ENCODE measurements around the gene TMX2.
"Not testable (repeated sequence)": the region's sequence is repeated elsewhere in the genome, so short reads cannot be mapped to it uniquely, and the experiment has no call there.

The TMX2 gene

GRCh38 chr11:57712256-57713150 is at the start of gene TMX2:
TMX2 (plus strand) TSS chr11:57712593; CDS start chr11:57712619, 26 bp downstream.
- peak; percentile 80 to 85 for DNase-seq (ENCODE audit: low read depth in 2 of 2)

- DNase-seq (ENCODE audit: low read depth in 2 of 2): no peak
Observed at GRCh38 chr11:57662893-57663292, 49.5 kb upstream of the TMX2 start.

- no peak for DNase-seq (ENCODE audit: low read depth in 2 of 2)
Observed at GRCh38 chr11:57663975-57664374, 48.4 kb upstream of the TMX2 start.

- peak; percentile 79 to 85 for DNase-seq (ENCODE audit: low read depth in 2 of 2)
Observed at GRCh38 chr11:57667117-57667735, 45.2 kb upstream of the TMX2 start.

GRCh38 chr11:57667736-57668433 is 44.5 kb upstream of the TMX2 start, which contains the start of gene ZDHHC5:
ZDHHC5 (plus strand) TSS chr11:57668114; CDS start chr11:57673091, 4,977 bp downstream.
- DNase-seq (ENCODE audit: low read depth in 2 of 2): peak; percentile 98 to 99

- no peak for DNase-seq (ENCODE audit: low read depth in 2 of 2)
Observed at GRCh38 chr11:57668434-57668782, 44.0 kb upstream of the TMX2 start.

GRCh38 chr11:57674251-57674650 is 38.1 kb upstream of the TMX2 start:
- DNase-seq (ENCODE audit: low read depth in 2 of 2): no peak

GRCh38 chr11:57675176-57675941 is 37.0 kb upstream of the TMX2 start:
- DNase-seq (ENCODE audit: low read depth in 2 of 2): no peak

GRCh38 chr11:57679396-57679795 is 33.0 kb upstream of the TMX2 start:
- DNase-seq (ENCODE audit: low read depth in 2 of 2): no peak

GRCh38 chr11:57680552-57680874 is 31.9 kb upstream of the TMX2 start:
- no peak for DNase-seq (ENCODE audit: low read depth in 2 of 2)

- DNase-seq (ENCODE audit: low read depth in 2 of 2): no peak
Observed at GRCh38 chr11:57681168-57681567, 31.2 kb upstream of the TMX2 start.

- DNase-seq (ENCODE audit: low read depth in 2 of 2): not testable (repeated sequence)
Observed at GRCh38 chr11:57690474-57690873, 21.9 kb upstream of the TMX2 start.

GRCh38 chr11:57698843-57699365 is 13.5 kb upstream of the TMX2 start:
- no peak for DNase-seq (ENCODE audit: low read depth in 2 of 2)

GRCh38 chr11:57699813-57700212 is 12.6 kb upstream of the TMX2 start:
- no peak for DNase-seq (ENCODE audit: low read depth in 2 of 2)

- DNase-seq (ENCODE audit: low read depth in 2 of 2): no peak
Observed at GRCh38 chr11:57700425-57700824, 12.0 kb upstream of the TMX2 start.

GRCh38 chr11:57703341-57703740 is 9.1 kb upstream of the TMX2 start:
- no peak for DNase-seq (ENCODE audit: low read depth in 2 of 2)

- DNase-seq (ENCODE audit: low read depth in 2 of 2): no peak
Observed at GRCh38 chr11:57704932-57705331, 7.5 kb upstream of the TMX2 start.

- DNase-seq (ENCODE audit: low read depth in 2 of 2): not testable (repeated sequence)
Observed at GRCh38 chr11:57705432-57705831, 7.0 kb upstream of the TMX2 start.

GRCh38 chr11:57709802-57710367 is 2.5 kb upstream of the TMX2 start:
- no peak for DNase-seq (ENCODE audit: low read depth in 2 of 2)

GRCh38 chr11:57711414-57712255 is 758 bp upstream of the TMX2 start, which contains the start of gene MED19:
MED19 (minus strand) TSS chr11:57712215; CDS start chr11:57712179, 36 bp downstream.
- peak; percentile 51 to 60 for DNase-seq (ENCODE audit: low read depth in 2 of 2)
